Neural progenitor cell (in vitro differentiated cells): ENCODE results near the gene NR1D1. TPM values are rescaled to one million over a fixed set of nuclear protein-coding genes. Genes with fewer than 3 reads are reported as not detected.
A peak's percentile ranks its signal among the peaks of the same experiment; 100 is the strongest.

Experiments
- DNase-seq: peaks from one replicate; pipeline ENCODE4 v3.0.0-alpha.2; 2016; ENCODE audit warnings: low spot score
- H2AFZ ChIP-seq: fragments of 200-600 bp; sonication (generic); replicated peaks from 2 replicates; pipeline ENCODE4 v1.6.1; 2016; ENCODE audit warnings: antibody characterized with exemption
- H3F3A ChIP-seq: fragments of 200-600 bp; sonication (generic); 2 replicates; pipeline ENCODE4 v1.6.1; 2016; ENCODE audit warnings: antibody characterized with exemption, low read depth
- H3K27ac ChIP-seq: fragments of 200-600 bp; sonication (generic); 2 replicates; pipeline ENCODE4 v1.5.1; 2016; ENCODE audit warnings: mild to moderate bottlenecking
- H3K27me3 ChIP-seq: fragments of 200-600 bp; sonication (generic); 2 replicates; pipeline ENCODE4 v1.6.1; 2016; ENCODE audit warnings: mild to moderate bottlenecking, moderate library complexity
- H3K36me3 ChIP-seq: fragments of 200-600 bp; sonication (generic); 2 replicates; pipeline ENCODE4 v1.5.1; 2016
- H3K4me1 ChIP-seq: fragments of 200-600 bp; sonication (generic); 2 replicates; pipeline ENCODE4 v1.6.1; 2016; ENCODE audit warnings: mixed run types
- H3K4me2 ChIP-seq: fragments of 200-600 bp; sonication (generic); 2 replicates; pipeline ENCODE4 v1.6.1; 2016
- H3K4me3 ChIP-seq: fragments of 200-600 bp; sonication (generic); 2 replicates; pipeline ENCODE4 v1.5.1; 2016
- H3K79me2 ChIP-seq: fragments of 200-600 bp; sonication (generic); 2 replicates; pipeline ENCODE4 v1.6.1; 2016; ENCODE audit warnings: low read depth
- H3K9ac ChIP-seq: fragments of 200-600 bp; sonication (generic); 2 replicates; pipeline ENCODE4 v1.6.1; 2016
- H3K9me3 ChIP-seq: fragments of 200-600 bp; sonication (generic); 2 replicates; pipeline ENCODE4 v1.5.1; 2016; ENCODE audit warnings: low read depth
- H4K20me1 ChIP-seq: fragments of 200-600 bp; sonication (generic); 2 replicates; pipeline ENCODE4 v1.6.1; 2016; ENCODE audit warnings: low read depth
- H3K27ac Mint-ChIP-seq: 3 replicates; pipeline ENCODE4 v1.8.0; 2021; ENCODE audit warnings: mixed read lengths
- H3K27me3 Mint-ChIP-seq: 2 replicates; pipeline ENCODE4 v1.8.0; 2022; ENCODE audit warnings: low read depth, mild to moderate bottlenecking, inconsistent platforms, moderate library complexity, mixed read lengths; ENCODE audit not compliant: insufficient read depth
- H3K36me3 Mint-ChIP-seq: 3 replicates; pipeline ENCODE4 v1.8.0; 2021; ENCODE audit warnings: mixed read lengths
- H3K4me1 Mint-ChIP-seq: 3 replicates; pipeline ENCODE4 v1.8.0; 2021; ENCODE audit warnings: mixed read lengths
- H3K4me3 Mint-ChIP-seq: 3 replicates; pipeline ENCODE4 v1.8.0; 2021; ENCODE audit warnings: mild to moderate bottlenecking, moderate library complexity, mixed read lengths
- H3K9me3 Mint-ChIP-seq: 3 replicates; pipeline ENCODE4 v1.8.0; 2020; ENCODE audit warnings: mixed read lengths
- EZH2 ChIP-seq: fragments of 200-600 bp; sonication (generic); IDR thresholded peaks from 2 replicates; pipeline ENCODE4 v1.6.1; 2017; ENCODE audit warnings: antibody characterized with exemption, mild to moderate bottlenecking, moderate library complexity
- EZH2phosphoT487 ChIP-seq: fragments of 200-600 bp; sonication (generic); IDR thresholded peaks from 2 replicates; pipeline ENCODE4 v1.6.1; 2017; ENCODE audit warnings: antibody characterized with exemption
- total RNA-seq: library from RNA; depleted of rRNA; stranded (reverse); fragments of >200 nt; gene quantifications from 2 replicates; pipeline ENCODE4 v1.2.3, GENCODE V29; 2015; ENCODE audit warnings: low replicate concordance
- TF ChIP-seq, protein P1 (sequence below): fragments of 200-600 bp; sonication (generic); IDR thresholded peaks from 2 replicates; pipeline ENCODE4 v1.5.1; 2017; ENCODE audit warnings: antibody characterized with exemption, mild to moderate bottlenecking

The NR1D1 gene
- total RNA-seq, 1 donor from 2014 or later, result 0.24 TPM

DNA sequence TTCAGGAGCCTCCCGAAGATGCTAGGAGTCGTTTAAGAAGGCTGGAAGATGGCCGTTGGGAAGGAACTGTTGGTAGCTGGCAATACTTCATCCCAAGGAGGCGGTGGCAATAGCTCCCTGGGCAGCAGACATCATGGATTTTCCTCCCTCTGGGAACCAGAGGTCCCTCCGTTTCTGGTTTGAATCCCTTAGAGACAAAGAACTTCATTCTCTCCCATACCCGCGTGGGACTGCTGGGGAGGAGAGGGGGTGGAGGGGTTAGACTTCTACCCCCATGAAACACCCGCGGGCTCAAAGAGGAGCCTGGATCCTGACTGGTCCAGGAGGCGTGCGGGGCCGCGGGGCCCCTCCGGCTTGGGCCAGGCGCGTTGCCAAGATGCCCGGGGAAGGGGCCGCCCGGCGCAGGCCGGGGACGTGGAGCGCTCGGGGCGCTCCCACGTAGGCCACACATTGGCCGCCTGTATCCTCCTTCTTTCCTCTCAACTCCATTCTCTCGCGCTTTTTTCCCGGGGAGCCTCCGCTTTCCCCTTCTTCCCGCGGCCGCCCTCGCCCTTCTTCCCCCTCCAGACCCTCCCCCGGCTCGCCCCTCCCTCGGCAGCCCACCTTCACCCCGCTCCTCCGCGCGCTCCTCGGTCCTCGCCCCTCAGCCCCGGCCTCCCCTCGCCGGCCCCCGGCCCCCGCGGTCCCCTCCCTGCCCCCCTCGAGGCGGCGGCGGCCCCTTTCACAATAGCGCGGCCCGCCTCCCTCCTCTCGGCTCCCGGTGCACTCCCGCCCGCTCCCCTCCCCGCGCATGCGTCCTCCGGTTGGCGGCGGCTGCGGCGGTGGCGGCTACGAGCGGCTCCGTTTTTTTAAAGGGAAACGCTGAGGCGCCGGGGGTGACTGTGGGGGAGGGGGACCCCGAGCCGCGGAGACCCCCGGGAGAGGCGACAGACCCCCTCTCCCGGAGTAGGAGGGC lies 21.1 kb upstream of the NR1D1 start, which contains the start of gene MSL1:
TSS of gene MSL1 (plus strand) at position 791 of the 955 bp plus-strand sequence. CDS start 642 bp downstream, outside the sequence.
- H3K4me1 Mint-ChIP-seq, result peaks cover 29% of the 10 kb centered on the region
- Histone ChIP-seq H3K36me3 (peaks cover 9% of the 10 kb centered on the region), H4K20me1 (peaks cover 44% of the 10 kb centered on the region), H3K9me3 (no peaks in the 10 kb centered on the region), H3K4me1 (peaks cover 22% of the 10 kb centered on the region), H3K27ac (peak within 1 kb of the TSS; percentile 86), H3K27me3 (no peaks in the 10 kb centered on the region), H3K79me2 (peaks cover 71% of the 10 kb centered on the region), H3K4me3 (peak within 1 kb of the TSS; percentile 99), H3F3A (peaks cover 38% of the 10 kb centered on the region), H3K4me2 (peak within 1 kb of the TSS; percentile 92), H3K9ac (peak within 1 kb of the TSS; percentile 88), H2AFZ (no peak within 1 kb of the TSS)
- H3K36me3 Mint-ChIP-seq, result peaks cover 8% of the 10 kb centered on the region
- peak within 1 kb of the TSS; percentile 100 for H3K27ac Mint-ChIP-seq
- TF ChIP-seq EZH2phosphoT487 (no peak), EZH2 (no peak)
- TF ChIP-seq, protein P1, sequence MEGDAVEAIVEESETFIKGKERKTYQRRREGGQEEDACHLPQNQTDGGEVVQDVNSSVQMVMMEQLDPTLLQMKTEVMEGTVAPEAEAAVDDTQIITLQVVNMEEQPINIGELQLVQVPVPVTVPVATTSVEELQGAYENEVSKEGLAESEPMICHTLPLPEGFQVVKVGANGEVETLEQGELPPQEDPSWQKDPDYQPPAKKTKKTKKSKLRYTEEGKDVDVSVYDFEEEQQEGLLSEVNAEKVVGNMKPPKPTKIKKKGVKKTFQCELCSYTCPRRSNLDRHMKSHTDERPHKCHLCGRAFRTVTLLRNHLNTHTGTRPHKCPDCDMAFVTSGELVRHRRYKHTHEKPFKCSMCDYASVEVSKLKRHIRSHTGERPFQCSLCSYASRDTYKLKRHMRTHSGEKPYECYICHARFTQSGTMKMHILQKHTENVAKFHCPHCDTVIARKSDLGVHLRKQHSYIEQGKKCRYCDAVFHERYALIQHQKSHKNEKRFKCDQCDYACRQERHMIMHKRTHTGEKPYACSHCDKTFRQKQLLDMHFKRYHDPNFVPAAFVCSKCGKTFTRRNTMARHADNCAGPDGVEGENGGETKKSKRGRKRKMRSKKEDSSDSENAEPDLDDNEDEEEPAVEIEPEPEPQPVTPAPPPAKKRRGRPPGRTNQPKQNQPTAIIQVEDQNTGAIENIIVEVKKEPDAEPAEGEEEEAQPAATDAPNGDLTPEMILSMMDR, result no peak
- peaks cover 2% of the 10 kb centered on the region for H3K27me3 Mint-ChIP-seq
- no peaks in the 10 kb centered on the region for H3K9me3 Mint-ChIP-seq
- H3K4me3 Mint-ChIP-seq, result peak within 1 kb of the TSS; percentile 99
- DNase-seq, result peak; percentile 95

DNA sequence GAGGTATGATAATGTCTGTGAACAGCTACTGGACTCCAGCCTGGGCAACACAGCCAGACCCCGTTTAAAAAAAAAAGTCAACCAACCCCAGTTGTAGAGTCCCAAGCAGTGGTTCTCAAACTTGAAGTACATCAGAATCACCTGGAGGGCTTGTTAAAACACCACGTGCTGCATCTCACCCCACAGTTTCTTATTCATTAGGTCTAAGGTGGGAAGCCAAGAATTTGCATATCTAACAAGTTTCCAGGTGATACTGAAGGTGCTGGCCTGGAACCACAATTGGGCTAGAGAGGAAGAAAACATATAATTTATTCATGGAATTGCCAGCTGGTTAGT lies 14.7 kb upstream of the NR1D1 start:
- no peak overlapping the region for H2AFZ ChIP-seq
- no peak overlapping the region for H3K27ac Mint-ChIP-seq
- no peak overlapping the region for H3K27ac ChIP-seq
- H3K4me1 ChIP-seq, result peaks cover 44% of the 10 kb centered on the region
- no peak overlapping the region for H3K4me3 Mint-ChIP-seq
- H3K4me3 ChIP-seq, result no peak overlapping the region
- H3K27me3 Mint-ChIP-seq, result no peaks in the 10 kb centered on the region
- H3K9ac ChIP-seq, result no peak overlapping the region
- H3F3A ChIP-seq, result peaks cover 54% of the 10 kb centered on the region
- no peaks in the 10 kb centered on the region for H3K36me3 Mint-ChIP-seq
- H3K9me3 Mint-ChIP-seq, result no peaks in the 10 kb centered on the region
- H3K27me3 ChIP-seq, result no peaks in the 10 kb centered on the region
- TF ChIP-seq, protein P1, result no peak
- TF ChIP-seq EZH2phosphoT487 (no peak), EZH2 (no peak)
- H3K79me2 ChIP-seq, result peaks cover 7% of the 10 kb centered on the region
- no peaks in the 10 kb centered on the region for H3K9me3 ChIP-seq
- H3K4me2 ChIP-seq, result no peak overlapping the region
- DNase-seq, result no peak
- peaks cover 49% of the 10 kb centered on the region for H3K4me1 Mint-ChIP-seq
- H3K36me3 ChIP-seq, result no peaks in the 10 kb centered on the region
- H4K20me1 ChIP-seq, result peaks cover 3% of the 10 kb centered on the region

DNA sequence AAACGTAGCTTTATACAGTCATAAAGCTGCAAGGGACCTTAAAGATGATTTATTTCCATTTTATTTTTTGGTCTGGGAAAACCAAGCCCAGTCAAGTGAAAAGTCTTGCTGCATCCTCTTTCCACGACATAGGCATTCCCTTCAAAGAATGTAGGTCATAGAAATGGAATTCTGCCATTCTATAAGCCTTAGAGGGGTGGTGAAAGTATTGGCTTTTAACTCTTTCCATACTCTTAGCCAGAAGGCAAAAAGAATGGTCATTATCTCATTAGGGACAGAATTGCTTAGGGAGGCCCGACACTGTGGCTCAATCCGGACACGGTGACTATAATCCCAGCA lies 13.5 kb upstream of the NR1D1 start:
- Histone ChIP-seq H3K4me3 (peak overlapping the region; percentile 22), H3K9me3 (no peaks in the 10 kb centered on the region), H2AFZ (no peak overlapping the region), H3K4me1 (peaks cover 50% of the 10 kb centered on the region), H3K9ac (no peak overlapping the region), H3F3A (peaks cover 63% of the 10 kb centered on the region), H3K27ac (peak overlapping the region; percentile 88), H3K36me3 (no peaks in the 10 kb centered on the region), H3K4me2 (peak overlapping the region; percentile 64), H3K79me2 (no peaks in the 10 kb centered on the region), H4K20me1 (no peaks in the 10 kb centered on the region), H3K27me3 (no peaks in the 10 kb centered on the region)
- DNase-seq, result no peak
- H3K27ac Mint-ChIP-seq, result peak overlapping the region; percentile 54
- H3K27me3 Mint-ChIP-seq, result no peaks in the 10 kb centered on the region
- H3K36me3 Mint-ChIP-seq, result no peaks in the 10 kb centered on the region
- peaks cover 54% of the 10 kb centered on the region for H3K4me1 Mint-ChIP-seq
- TF ChIP-seq, protein P1, result no peak
- TF ChIP-seq EZH2 (no peak), EZH2phosphoT487 (no peak)
- peak overlapping the region; percentile 83 for H3K4me3 Mint-ChIP-seq
- H3K9me3 Mint-ChIP-seq, result no peaks in the 10 kb centered on the region
